Left renal cortex interstitium (tissue), 4 donors: Measurements from ENCODE around the gene AMIGO3. TPM values are rescaled to one million over a fixed set of nuclear protein-coding genes. Genes with fewer than 3 reads are reported as not detected.
"Not testable (repeated sequence)": the region's sequence is repeated elsewhere in the genome, so short reads cannot be mapped to it uniquely, and the experiment has no call there.

Experiments
- DNase-seq, 4 donors: peaks; one replicate each; pipeline ENCODE4 v3.0.0-alpha.2; 2013; ENCODE audit warnings: low read depth in 4 of 4, low spot score in 2 of 4, missing footprints in 1 of 4
- polyA plus RNA-seq, 4 donors: library from polyadenylated mRNA; unstranded; fragments of 120-200 nt; gene quantifications; one replicate each; pipeline ENCODE4 v1.2.1, GENCODE V29; 2013; ENCODE audit not compliant: insufficient read length in 4 of 4

Gene AMIGO3
- polyA plus RNA-seq, 4 donors, result 1.0 to 2.5 (median 2.1) TPM

- not testable (repeated sequence) for DNase-seq
Measured at GRCh38 chr3:49690856-49691255, 28.6 kb downstream of the AMIGO3 start.

DNA sequence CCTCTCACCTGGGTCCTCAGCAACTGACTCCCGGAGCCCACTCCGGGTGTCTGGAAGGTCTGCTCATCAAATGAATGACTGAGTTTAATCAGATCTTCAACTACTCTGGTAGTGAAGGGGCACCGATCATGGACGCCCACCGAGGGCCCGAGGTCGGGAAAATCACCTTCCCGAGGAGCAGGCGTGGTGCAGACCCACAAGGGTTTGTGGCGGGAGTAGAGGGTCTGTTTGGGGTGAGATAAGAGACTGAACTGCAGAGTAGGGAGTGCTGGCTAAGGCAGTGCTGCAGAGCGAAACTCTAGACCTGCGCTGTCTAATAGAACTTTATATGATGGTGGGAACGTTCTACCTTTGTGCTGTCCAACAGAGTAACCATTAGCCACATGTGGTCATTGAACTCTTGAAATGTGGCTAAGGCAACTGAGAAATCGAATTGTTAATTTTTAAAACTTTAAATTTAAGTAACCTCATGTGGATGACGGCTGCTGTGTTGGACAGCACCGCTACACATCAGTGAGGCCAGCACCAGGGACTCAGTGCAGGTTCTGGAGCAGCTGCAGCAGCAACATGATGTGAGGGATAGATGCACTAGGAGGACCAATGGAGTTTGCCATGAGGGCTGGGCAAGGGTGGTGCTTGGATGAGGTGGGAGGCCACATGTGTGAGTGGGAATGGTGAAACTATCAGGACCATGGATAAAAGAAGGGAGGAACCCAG is 29.4 kb downstream of the AMIGO3 start:
- not testable (repeated sequence) for DNase-seq

DNA sequence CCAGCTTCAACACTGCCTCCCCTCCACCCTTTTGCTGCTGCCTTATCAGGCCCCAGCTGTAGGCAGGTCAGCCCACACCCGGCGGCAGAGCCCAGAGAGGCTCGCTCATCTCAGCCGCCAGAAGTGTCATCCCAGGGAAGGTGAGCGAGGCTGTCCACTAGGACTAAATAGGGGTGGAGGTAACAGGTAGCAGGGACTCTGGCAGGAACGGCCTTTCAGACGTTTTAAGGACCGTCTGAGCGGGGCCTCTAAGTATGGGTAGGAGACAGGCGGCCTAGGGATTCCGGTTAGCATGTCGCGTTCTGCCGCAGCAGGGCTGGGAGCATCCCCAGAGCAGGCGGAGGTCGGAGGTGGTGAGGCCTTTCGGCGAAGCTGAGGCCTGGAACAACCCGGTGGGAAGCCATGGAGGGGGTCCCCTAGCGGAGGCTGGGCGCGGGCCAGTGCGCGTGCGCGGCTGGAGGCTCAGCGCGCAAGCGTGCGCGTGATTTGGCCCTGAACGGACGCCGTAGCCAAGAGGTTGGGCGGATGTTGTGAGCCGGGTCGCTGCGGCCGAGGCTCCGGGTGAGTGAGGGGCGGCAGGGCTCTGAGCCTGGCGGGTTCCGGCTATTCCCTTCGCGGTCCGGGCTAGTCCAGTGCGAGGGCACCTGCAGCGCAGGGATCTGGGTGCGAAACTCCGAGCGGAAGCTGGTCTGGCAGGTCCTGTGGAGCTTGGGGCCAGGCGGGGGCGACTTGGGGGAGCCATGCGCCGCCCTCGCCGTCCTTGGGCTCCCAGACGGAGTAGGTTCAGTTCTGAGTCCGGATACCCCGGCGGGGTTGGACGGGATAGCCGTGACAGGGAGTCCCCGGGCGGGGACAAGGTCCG is 30.2 kb downstream of the AMIGO3 start, which contains the start of the genes MST1 and RNF123:
TSS of gene MST1 (minus strand) at position 429 of the 862 bp plus-strand sequence. CDS start 783 bp downstream, outside the sequence.
TSS of gene RNF123 (plus strand) at position 512 of the 862 bp plus-strand sequence. CDS start 1,609 bp downstream, outside the sequence.
- peak; percentile 79 to 91 (median 86) for DNase-seq

- DNase-seq, result not testable (repeated sequence)
Measured at GRCh38 chr3:49688338-49689045, 31.0 kb downstream of the AMIGO3 start.

DNA sequence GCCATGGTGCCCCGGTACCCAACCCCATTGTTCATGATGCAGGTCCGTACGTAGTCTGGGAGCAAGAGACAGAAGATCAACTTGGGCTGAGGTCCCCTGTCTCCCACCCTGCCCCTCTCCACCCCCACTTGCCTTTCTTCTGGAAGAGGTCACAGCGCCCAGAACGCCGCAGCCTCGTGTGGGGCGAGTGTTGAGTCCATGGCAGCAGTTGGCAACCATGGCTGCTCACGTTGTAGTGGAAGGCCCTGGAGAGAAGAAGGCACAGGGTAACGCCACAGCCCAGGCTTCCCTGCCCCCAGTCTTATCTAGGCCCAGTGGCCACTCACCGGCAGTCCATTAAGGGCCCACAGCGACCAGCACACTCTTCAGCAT is 32.1 kb downstream of the AMIGO3 start:
- not testable (repeated sequence) for DNase-seq

DNA sequence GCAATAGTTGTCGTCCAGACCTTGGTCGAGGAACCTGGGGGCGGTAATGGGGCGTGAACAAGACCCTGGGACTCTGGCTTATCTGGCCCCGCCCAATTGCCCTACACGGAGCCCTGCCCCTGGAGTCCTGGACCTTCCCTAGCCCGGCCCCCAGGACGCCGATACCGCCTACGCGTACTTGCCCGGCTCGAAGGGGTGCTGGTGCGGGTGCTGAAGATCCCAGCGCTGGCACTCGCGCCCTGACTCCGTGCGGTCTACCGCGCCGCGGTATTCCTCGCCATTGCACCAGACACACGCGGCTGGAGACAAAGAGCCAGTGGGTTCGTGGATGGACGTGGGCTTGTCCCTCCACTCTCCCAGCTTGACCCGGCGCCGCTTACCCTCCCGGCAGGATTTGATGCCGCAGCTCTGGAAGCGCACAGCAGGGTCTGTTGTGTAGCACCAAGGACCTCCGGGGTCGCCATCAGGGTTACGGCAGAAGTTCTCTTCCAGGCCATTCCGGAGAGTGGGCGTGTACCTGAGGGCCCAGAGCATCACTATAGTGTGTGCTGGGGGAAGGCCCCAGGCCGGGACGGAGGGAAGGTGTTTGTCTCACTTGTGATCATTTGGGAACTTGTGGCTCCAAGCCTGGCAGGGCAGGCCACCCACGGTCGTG is 32.6 kb downstream of the AMIGO3 start:
- not testable (repeated sequence) for DNase-seq

DNA sequence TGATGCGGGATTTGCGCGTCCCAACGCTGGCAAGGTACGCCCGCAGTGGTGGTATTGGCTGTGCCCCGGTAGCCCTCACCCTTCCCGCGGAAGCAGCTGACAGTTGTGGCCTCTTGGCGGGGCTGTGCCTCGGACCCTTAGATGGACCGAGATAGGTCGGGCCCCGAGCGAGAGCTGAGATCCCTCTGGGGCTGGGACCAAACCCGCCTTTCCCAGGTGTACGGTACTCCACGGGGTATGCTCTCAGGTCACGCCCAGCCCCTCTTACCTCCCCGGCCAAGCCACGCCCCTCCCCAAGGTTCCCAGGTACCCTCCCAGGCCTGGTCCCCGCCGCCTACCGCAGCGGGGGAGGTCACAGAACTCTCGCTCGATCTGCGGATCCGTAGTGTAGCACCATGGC is 33.1 kb downstream of the AMIGO3 start:
- DNase-seq, result not testable (repeated sequence)

- not testable (repeated sequence) for DNase-seq
Measured at GRCh38 chr3:49685846-49686245, 33.6 kb downstream of the AMIGO3 start.

DNA sequence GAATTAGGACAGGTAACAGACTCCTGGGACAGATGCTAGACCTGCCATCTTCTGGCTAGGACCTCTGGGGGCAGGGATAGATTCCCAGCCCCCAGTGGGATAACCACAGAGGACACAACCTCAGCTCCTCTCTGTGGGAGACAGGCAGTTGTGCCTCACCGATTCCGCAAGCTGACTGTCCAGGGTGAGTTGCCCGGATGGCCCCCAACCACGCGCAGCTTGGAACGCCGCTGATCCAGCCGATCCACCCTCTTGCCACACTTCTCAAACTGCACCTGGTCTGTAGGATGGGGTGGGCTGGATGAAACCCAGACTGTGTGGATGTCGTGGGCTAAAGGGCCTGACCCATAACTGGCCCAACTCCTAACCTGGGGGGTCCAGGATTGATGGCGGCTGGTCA is 34.4 kb downstream of the AMIGO3 start:
- DNase-seq, result not testable (repeated sequence)

GRCh38 chr3:49684453-49684852 is 35.0 kb downstream of the AMIGO3 start:
- DNase-seq, result not testable (repeated sequence)

DNA sequence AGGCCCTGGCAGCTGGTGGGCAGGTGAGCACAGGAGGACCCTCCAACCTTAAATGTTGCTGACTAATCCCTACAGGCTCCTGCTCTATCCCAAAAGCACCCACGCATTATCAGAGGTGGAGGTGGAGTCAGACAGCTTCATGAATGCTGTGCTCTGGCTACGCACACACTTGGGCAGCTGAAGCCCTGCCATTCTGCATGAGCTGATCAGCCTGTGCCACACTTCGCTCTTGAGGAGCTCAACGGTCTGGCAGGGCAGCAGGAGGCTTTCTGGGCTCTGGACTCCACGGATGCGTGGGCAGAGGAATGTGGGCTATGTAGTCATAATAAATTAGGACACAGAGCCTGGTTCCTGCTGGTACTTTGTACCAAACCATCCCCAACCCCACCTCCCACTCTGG is 36.3 kb downstream of the AMIGO3 start:
- DNase-seq, result no peak

GRCh38 chr3:49681543-49681942 is 37.9 kb downstream of the AMIGO3 start:
- DNase-seq, result no peak

- DNase-seq, result no peak
Measured at GRCh38 chr3:49681232-49681522, 38.3 kb downstream of the AMIGO3 start.

- no peak for DNase-seq
Measured at GRCh38 chr3:49680493-49681231, 38.8 kb downstream of the AMIGO3 start.

DNA sequence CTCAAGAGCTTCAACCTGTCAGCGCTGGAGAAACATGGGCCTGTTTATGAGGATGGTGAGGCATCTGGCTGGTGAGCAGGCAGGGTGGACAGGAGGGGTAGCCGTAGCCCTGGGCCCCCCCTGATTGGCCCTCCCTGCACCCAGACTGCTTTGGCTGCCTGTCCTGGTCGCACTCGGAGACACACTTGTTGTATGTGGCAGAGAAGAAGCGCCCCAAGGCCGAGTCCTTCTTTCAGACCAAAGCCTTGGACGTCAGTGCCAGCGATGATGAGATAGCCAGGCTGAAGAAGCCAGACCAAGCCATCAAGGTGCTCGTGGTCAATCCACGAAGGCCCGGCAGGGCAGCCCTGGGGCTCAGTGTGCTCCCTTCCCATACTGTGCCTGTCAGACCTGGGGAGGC is 43.6 kb downstream of the AMIGO3 start:
- DNase-seq, result no peak

- DNase-seq, result no peak
Measured at GRCh38 chr3:49674497-49674983, 44.9 kb downstream of the AMIGO3 start.

DNA sequence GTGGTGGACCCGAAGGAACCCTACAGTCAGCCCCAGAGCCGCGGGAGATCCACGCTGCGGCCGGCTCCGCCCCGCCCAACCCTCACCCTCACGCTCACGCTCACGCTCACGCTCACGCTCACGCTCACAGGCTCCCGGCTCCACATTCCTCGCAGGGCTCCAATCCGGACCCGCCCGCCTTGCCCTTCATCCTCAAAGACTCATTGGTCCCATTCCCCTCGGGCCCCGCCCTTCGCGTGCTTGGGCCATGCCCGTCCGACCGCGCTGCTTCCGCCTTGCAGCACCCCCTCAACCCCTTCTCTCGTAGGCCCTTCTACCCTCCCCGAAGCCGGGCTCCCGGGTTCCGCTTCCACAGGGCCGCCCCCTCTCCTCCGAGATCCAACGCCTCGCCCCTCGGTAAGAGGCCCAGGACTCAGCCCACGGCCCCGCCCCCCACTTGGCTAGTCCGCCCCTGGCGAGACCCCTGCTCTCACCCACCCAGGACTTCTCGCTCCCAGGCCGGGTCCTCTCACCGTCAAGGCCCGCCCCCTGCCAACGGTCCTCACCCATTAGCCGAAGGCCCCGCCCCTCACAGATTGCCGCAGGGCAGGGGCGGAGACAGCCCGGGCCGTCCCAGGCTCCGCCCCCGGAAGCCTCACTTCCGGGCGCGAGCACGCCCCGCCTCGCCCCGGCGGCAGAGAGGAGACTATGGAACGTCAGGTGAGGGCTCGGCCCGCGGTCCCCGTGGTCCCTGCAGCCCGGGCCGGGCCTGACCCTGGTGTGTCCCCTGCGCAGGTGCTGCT is 45.6 kb downstream of the AMIGO3 start, which contains the start of gene APEH:
TSS of gene APEH (plus strand) at position 637 of the 782 bp plus-strand sequence. CDS start at position 688, 51 bp downstream.
- DNase-seq, result peak; percentile 84 to 90 (median 89)

DNA sequence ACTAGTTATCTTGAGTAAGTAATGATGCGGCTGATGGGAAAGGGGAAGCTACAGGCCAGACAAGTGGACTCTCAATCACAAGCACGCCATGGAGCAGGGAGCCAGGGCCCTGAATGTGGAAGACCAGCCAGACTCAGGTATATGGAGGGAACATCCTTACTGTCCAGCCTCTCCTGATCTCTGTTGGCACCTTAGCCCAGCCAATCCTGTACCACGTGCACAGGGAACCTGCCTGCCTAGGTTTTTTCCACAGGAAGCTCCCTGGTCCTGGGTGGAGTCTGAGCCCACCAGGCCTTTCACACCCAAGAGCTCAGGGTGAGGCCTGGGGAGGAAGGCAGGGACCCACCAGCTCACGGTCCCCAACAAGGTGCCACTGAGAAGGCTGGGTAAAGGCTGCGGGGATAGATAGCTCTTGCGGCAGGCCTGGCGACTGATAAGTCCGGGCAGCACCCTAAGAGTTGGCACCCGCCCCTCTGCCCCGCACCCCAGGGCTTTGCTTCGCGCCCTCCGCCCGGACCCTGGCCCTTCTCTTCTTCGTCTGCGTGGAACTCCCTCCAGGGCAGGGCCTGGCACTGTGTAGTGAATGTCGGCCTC is 46.3 kb downstream of the AMIGO3 start:
- no peak for DNase-seq
